GM19035 (cell line): Measurements from ENCODE around the gene LIAS.

Experiments used
- ATAC-seq: cut with Tn5 transposase; IDR thresholded peaks from one replicate; pipeline ENCODE4 v1.9.1; 2021; ENCODE audit not compliant: unreplicated experiment

LIAS gene

GRCh38 chr4:39528061-39528465, 69.2 kb downstream of the LIAS start:
- no peak for ATAC-seq
